Trophoblast cell (in vitro differentiated cells and primary cell): ENCODE measurements around the gene KNOP1.

Experiments used
- DNase-seq, 2 donors: peaks; one replicate each; pipeline ENCODE4 v3.0.0-alpha.2; 2016
- H2AFZ ChIP-seq: 2 replicates; pipeline ENCODE4 v1.6.1; 2013; ENCODE audit warnings: low read length, moderate library complexity, mild to moderate bottlenecking; ENCODE audit not compliant: insufficient read depth, poor library complexity
- H2AK5ac ChIP-seq: 2 replicates; pipeline ENCODE4 v1.6.1; 2013; ENCODE audit warnings: mild to moderate bottlenecking, low read length
- H2BK120ac ChIP-seq: 2 replicates; pipeline ENCODE4 v1.6.1; 2013; ENCODE audit warnings: low read length, mild to moderate bottlenecking, moderate library complexity; ENCODE audit not compliant: insufficient read depth, poor library complexity
- H2BK12ac ChIP-seq: 2 replicates; pipeline ENCODE4 v1.6.1; 2013; ENCODE audit warnings: mild to moderate bottlenecking, low read length, moderate library complexity
- H2BK5ac ChIP-seq: 2 replicates; pipeline ENCODE4 v1.6.1; 2013; ENCODE audit warnings: low read length, low read depth, moderate library complexity, mild to moderate bottlenecking; ENCODE audit not compliant: poor library complexity
- H3K14ac ChIP-seq: 2 replicates; pipeline ENCODE4 v1.6.1; 2013; ENCODE audit warnings: mild to moderate bottlenecking, low read length
- H3K18ac ChIP-seq: 2 replicates; pipeline ENCODE4 v1.6.1; 2013; ENCODE audit warnings: mild to moderate bottlenecking, low read length
- H3K23ac ChIP-seq: 2 replicates; pipeline ENCODE4 v1.6.1; 2013; ENCODE audit warnings: low read length
- H3K27ac ChIP-seq: 2 replicates; pipeline ENCODE4 v1.5.1; 2013; ENCODE audit warnings: low read depth, mild to moderate bottlenecking, inconsistent platforms, low read length, moderate library complexity
- H3K27me3 ChIP-seq: 2 replicates; pipeline ENCODE4 v1.6.1; 2013; ENCODE audit warnings: inconsistent platforms, mild to moderate bottlenecking, low read length, moderate library complexity; ENCODE audit not compliant: insufficient read depth
- H3K36me3 ChIP-seq, 2 experiments: 1 replicate in 1 of 2; 2 replicates in 1 of 2; pipeline ENCODE4 v1.6.1; 2013; ENCODE audit warnings: low read length in 2 of 2, mild to moderate bottlenecking in 2 of 2, moderate library complexity in 1 of 2; ENCODE audit not compliant: insufficient read depth in 2 of 2, control insufficient read depth in 1 of 2
- H3K4ac ChIP-seq: 2 replicates; pipeline ENCODE4 v1.6.1; 2013; ENCODE audit warnings: low read depth, mild to moderate bottlenecking, low read length, moderate library complexity
- H3K4me1 ChIP-seq, 2 experiments: 1 replicate in 1 of 2; 2 replicates in 1 of 2; pipeline ENCODE4 v1.6.1; 2013; ENCODE audit warnings: low read length in 2 of 2, mild to moderate bottlenecking in 2 of 2, moderate library complexity in 1 of 2; ENCODE audit not compliant: insufficient read depth in 2 of 2, control insufficient read depth in 1 of 2
- H3K4me2 ChIP-seq: 2 replicates; pipeline ENCODE4 v1.6.1; 2013; ENCODE audit warnings: inconsistent platforms, mild to moderate bottlenecking, low read length, moderate library complexity
- H3K4me3 ChIP-seq: 2 replicates; pipeline ENCODE4 v1.5.1; 2013; ENCODE audit warnings: mild to moderate bottlenecking, low read depth, low read length, inconsistent platforms
- H3K79me1 ChIP-seq: one replicate; pipeline ENCODE4 v1.6.1; 2013; ENCODE audit warnings: low read length
- H3K79me2 ChIP-seq: 2 replicates; pipeline ENCODE4 v1.6.1; 2013; ENCODE audit warnings: low read length, mild to moderate bottlenecking; ENCODE audit not compliant: control insufficient read depth, insufficient read depth, poor library complexity
- H3K9ac ChIP-seq: 2 replicates; pipeline ENCODE4 v1.6.1; 2013; ENCODE audit warnings: mild to moderate bottlenecking, low read length
- H3K9me3 ChIP-seq: 2 replicates; pipeline ENCODE4 v1.6.1; 2013; ENCODE audit warnings: low read depth, mild to moderate bottlenecking, control low read depth, inconsistent platforms, low read length; ENCODE audit not compliant: insufficient read depth
- H4K12ac ChIP-seq: 2 replicates; pipeline ENCODE4 v1.6.1; 2013; ENCODE audit warnings: low read depth, mild to moderate bottlenecking, low read length, moderate library complexity
- H4K8ac ChIP-seq: 2 replicates; pipeline ENCODE4 v1.6.1; 2013; ENCODE audit warnings: low read depth, mild to moderate bottlenecking, low read length, moderate library complexity
- H4K91ac ChIP-seq: one replicate; pipeline ENCODE4 v1.6.1; 2013; ENCODE audit warnings: low read depth, mild to moderate bottlenecking, low read length, moderate library complexity
- WGBS: extraction: QIAGEN DNeasy Blood & Tissue Kit; methylation state at CpG from one replicate; pipeline ENCODE4 v1.1.7; 2013; ENCODE audit warnings: missing lambda C conversion rate; ENCODE audit not compliant: insufficient read length, insufficient coverage; ENCODE audit errors: extremely low coverage; 5-methylcytosine and 5-hydroxymethylcytosine counted together

The KNOP1 gene

DNA sequence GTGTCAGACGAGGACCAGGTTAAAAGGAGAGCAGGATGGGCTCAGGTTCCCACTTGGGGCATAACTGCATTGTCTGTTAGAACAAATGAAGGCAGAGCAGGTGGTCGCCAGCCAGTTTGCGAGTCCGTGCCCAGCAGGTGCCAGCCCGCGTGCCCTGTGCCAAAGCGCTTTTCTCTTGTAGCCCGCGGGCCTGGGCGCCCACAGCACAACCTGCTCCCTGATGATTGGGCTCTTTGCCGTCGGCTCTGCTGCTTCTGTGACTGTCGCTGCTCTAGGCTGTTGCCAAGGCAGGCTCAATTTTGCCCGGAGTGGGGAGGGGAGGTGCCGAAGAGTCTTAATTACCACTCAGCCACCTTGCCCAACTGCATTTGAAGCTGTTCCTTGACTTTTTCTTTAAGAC, 21.1 kb downstream of the KNOP1 start:
- no peak overlapping the region for H3K14ac ChIP-seq
- H2AK5ac ChIP-seq = no peak overlapping the region
- H4K91ac ChIP-seq = no peak overlapping the region
- no peak overlapping the region for H4K12ac ChIP-seq
- no peak overlapping the region for H3K4me2 ChIP-seq
- H3K36me3 ChIP-seq = peaks cover 22 to 25% of the 10 kb centered on the region in 2 experiments
- WGBS = no CpG with 5 or more reads among the region's 15 CpGs
- no peak overlapping the region for H2BK5ac ChIP-seq
- H3K79me2 ChIP-seq = no peaks in the 10 kb centered on the region
- no peak overlapping the region for H3K4me3 ChIP-seq
- H2BK12ac ChIP-seq = no peak overlapping the region
- no peak overlapping the region for H3K9ac ChIP-seq
- peaks cover 1% of the 10 kb centered on the region for H3K9me3 ChIP-seq
- no peaks in the 10 kb centered on the region for H3K4me1 ChIP-seq
- DNase-seq = no peak
- no peak overlapping the region for H3K23ac ChIP-seq
- H3K18ac ChIP-seq = no peak overlapping the region
- no peak overlapping the region for H2BK120ac ChIP-seq
- no peaks in the 10 kb centered on the region for H3K79me1 ChIP-seq
- H2AFZ ChIP-seq = no peak overlapping the region
- H3K27me3 ChIP-seq = no peaks in the 10 kb centered on the region
- no peak overlapping the region for H3K27ac ChIP-seq
- H4K8ac ChIP-seq = no peak overlapping the region
- H3K4ac ChIP-seq = no peak overlapping the region

DNA sequence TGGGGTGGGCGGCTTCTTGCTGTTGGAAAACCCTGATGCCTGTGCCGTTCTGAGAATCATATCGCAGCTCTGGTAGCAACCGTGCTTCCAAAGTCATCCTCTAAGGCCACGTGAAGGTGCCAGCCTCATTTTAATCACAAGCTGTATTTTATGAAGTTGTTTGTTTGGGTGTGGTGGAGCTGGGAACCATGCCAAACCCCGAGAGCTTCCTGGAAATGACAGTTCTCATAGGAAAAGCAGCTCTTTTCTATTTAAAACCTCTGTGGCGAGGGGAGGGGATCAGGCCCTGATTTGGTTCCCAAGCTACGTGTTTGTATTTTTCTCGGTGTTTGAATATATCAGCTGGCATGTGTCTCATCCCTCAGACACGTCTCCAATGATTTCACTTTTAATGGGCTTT, 21.7 kb downstream of the KNOP1 start:
- no peak overlapping the region for H3K23ac ChIP-seq
- no peaks in the 10 kb centered on the region for H3K27me3 ChIP-seq
- peaks cover 1% of the 10 kb centered on the region for H3K9me3 ChIP-seq
- H3K9ac ChIP-seq = no peak overlapping the region
- H3K18ac ChIP-seq = no peak overlapping the region
- no peak overlapping the region for H3K27ac ChIP-seq
- H2BK5ac ChIP-seq = no peak overlapping the region
- no peaks in the 10 kb centered on the region for H3K4me1 ChIP-seq
- H3K79me1 ChIP-seq = no peaks in the 10 kb centered on the region
- H3K4me3 ChIP-seq = no peak overlapping the region
- DNase-seq = no peak
- H3K36me3 ChIP-seq = peaks cover 26 to 29% of the 10 kb centered on the region in 2 experiments
- no peak overlapping the region for H3K4me2 ChIP-seq
- no peak overlapping the region for H2AK5ac ChIP-seq
- no peak overlapping the region for H2AFZ ChIP-seq
- no peaks in the 10 kb centered on the region for H3K79me2 ChIP-seq
- H3K4ac ChIP-seq = no peak overlapping the region
- H2BK120ac ChIP-seq = no peak overlapping the region
- H4K91ac ChIP-seq = no peak overlapping the region
- H4K8ac ChIP-seq = no peak overlapping the region
- H2BK12ac ChIP-seq = no peak overlapping the region
- no CpG with 5 or more reads among the region's 10 CpGs for WGBS
- H4K12ac ChIP-seq = no peak overlapping the region
- no peak overlapping the region for H3K14ac ChIP-seq

GRCh38 chr16:19694989-19695388, 23.0 kb downstream of the KNOP1 start:
- no peak overlapping the region for H3K9ac ChIP-seq
- H3K4me3 ChIP-seq = no peak overlapping the region
- H3K36me3 ChIP-seq = peaks cover 29 to 31% of the 10 kb centered on the region in 2 experiments
- H3K4me1 ChIP-seq = peaks cover 0 to 3% of the 10 kb centered on the region in 2 experiments
- H3K27ac ChIP-seq = no peak overlapping the region
- H3K14ac ChIP-seq = no peak overlapping the region
- WGBS = no CpG with 5 or more reads among the region's 8 CpGs
- H2AK5ac ChIP-seq = no peak overlapping the region
- H2BK5ac ChIP-seq = no peak overlapping the region
- no peak overlapping the region for H4K12ac ChIP-seq
- no peaks in the 10 kb centered on the region for H3K79me1 ChIP-seq
- no peak overlapping the region for H4K8ac ChIP-seq
- no peak overlapping the region for H2BK120ac ChIP-seq
- H3K79me2 ChIP-seq = no peaks in the 10 kb centered on the region
- H3K4ac ChIP-seq = no peak overlapping the region
- no peak for DNase-seq
- no peak overlapping the region for H4K91ac ChIP-seq
- no peak overlapping the region for H3K4me2 ChIP-seq
- no peak overlapping the region for H2AFZ ChIP-seq
- H3K23ac ChIP-seq = no peak overlapping the region
- no peak overlapping the region for H3K18ac ChIP-seq
- no peaks in the 10 kb centered on the region for H3K27me3 ChIP-seq
- no peak overlapping the region for H2BK12ac ChIP-seq
- peaks cover 1% of the 10 kb centered on the region for H3K9me3 ChIP-seq

DNA sequence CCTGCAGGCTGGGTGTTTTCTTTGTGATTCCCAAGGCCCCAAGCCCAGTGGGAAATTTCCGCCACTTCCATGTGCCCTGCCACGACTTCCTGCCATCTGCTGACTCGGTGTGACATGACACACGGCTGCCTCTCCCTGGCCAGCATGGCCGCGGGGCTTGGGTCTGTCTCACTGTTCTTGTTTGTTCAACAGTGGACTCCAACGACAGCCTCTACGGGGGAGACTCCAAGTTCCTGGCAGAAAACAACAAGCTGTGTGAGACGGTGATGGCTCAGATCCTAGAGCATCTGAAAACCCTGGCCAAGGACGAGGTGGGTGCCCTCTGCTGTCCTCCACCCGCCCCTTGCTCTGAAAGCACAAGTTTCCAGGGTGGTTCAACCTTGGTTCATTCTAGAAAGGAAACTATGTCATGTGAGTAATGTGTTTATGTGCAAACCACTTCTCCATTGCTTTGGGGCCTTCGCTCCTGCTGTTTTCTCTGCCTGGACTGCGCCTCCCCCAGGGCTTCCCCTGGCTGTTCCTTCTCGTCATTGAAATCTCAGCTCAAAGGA, 26.8 kb downstream of the KNOP1 start:
- no peaks in the 10 kb centered on the region for H3K27me3 ChIP-seq
- H2BK5ac ChIP-seq = no peak overlapping the region
- H3K4me2 ChIP-seq = no peak overlapping the region
- H2BK120ac ChIP-seq = no peak overlapping the region
- no peak overlapping the region for H3K9ac ChIP-seq
- no peak overlapping the region for H3K4ac ChIP-seq
- peaks cover 10 to 13% of the 10 kb centered on the region in 2 experiments for H3K36me3 ChIP-seq
- H3K27ac ChIP-seq = no peak overlapping the region
- H3K9me3 ChIP-seq = peaks cover 1% of the 10 kb centered on the region
- peaks cover 13 to 17% of the 10 kb centered on the region in 2 experiments for H3K4me1 ChIP-seq
- H3K4me3 ChIP-seq = no peak overlapping the region
- H2AFZ ChIP-seq = no peak overlapping the region
- no peaks in the 10 kb centered on the region for H3K79me2 ChIP-seq
- H4K8ac ChIP-seq = no peak overlapping the region
- no peak overlapping the region for H2AK5ac ChIP-seq
- no peak overlapping the region for H4K12ac ChIP-seq
- H2BK12ac ChIP-seq = no peak overlapping the region
- no peak overlapping the region for H3K18ac ChIP-seq
- peaks cover 4% of the 10 kb centered on the region for H3K79me1 ChIP-seq
- no CpG with 5 or more reads among the region's 14 CpGs for WGBS
- H4K91ac ChIP-seq = no peak overlapping the region
- H3K23ac ChIP-seq = no peak overlapping the region
- H3K14ac ChIP-seq = peak overlapping the region; percentile 0
- DNase-seq = no peak
